GM12891 (cell line): ENCODE measurements around the gene GNG3.

Experiments
- DNase-seq: peaks from one replicate; pipeline ENCODE4 v3.0.0; 2011; ENCODE audit warnings: low spot score; ENCODE audit not compliant: insufficient read length
- FAIRE-seq: peaks from 2 replicates; lab custom pipeline; 2011; peaks lifted over from hg19 to GRCh38; lab: Jason Lieb, UNC
- PAX5 ChIP-seq: IDR thresholded peaks from 2 replicates; pipeline ENCODE4 v1.6.1; 2011; ENCODE audit warnings: low read length, moderate library complexity, mild to moderate bottlenecking; ENCODE audit not compliant: insufficient read depth, severe bottlenecking
- POLR2A ChIP-seq: IDR thresholded peaks from 2 replicates; pipeline ENCODE4 v1.6.1; 2011; ENCODE audit warnings: low read depth, low read length, control low read depth
- POLR2AphosphoS5 ChIP-seq: IDR thresholded peaks from 2 replicates; pipeline ENCODE4 v1.6.1; 2011; ENCODE audit warnings: low read depth, low read length, control low read depth
- POU2F2 ChIP-seq: IDR thresholded peaks from 2 replicates; pipeline ENCODE4 v1.6.1; 2011; ENCODE audit warnings: low read depth, mild to moderate bottlenecking, control low read depth, low read length, moderate library complexity
- SPI1 ChIP-seq: IDR thresholded peaks from 2 replicates; pipeline ENCODE4 v1.6.1; 2011; ENCODE audit warnings: low read depth, low read length, control low read depth
- TAF1 ChIP-seq: IDR thresholded peaks from 2 replicates; pipeline ENCODE4 v1.6.1; 2011; ENCODE audit warnings: low read depth, low read length, control low read depth

GNG3 gene

GRCh38 chr11:62706850-62707247 is 627 bp upstream of the GNG3 start:
- TF ChIP-seq POLR2A (no peak), POU2F2 (no peak), PAX5 (no peak), POLR2AphosphoS5 (no peak), TAF1 (no peak), SPI1 (no peak)
- no peak for FAIRE-seq
- no peak for DNase-seq

- no peak for TF ChIP-seq TAF1
- no peak for TF ChIP-seq POU2F2
- TF ChIP-seq POLR2A: no peak
- no peak for TF ChIP-seq SPI1
- TF ChIP-seq PAX5: no peak
- no peak for TF ChIP-seq POLR2AphosphoS5
- DNase-seq (no peak), FAIRE-seq (no peak)
Measured at GRCh38 chr11:62708392-62708791, 916 bp downstream of the GNG3 start.

- DNase-seq (no peak), FAIRE-seq (peak; percentile 20)
- TF ChIP-seq SPI1 (no peak), POU2F2 (no peak), POLR2AphosphoS5 (no peak), PAX5 (no peak), POLR2A (no peak), TAF1 (no peak)
Measured at GRCh38 chr11:62708793-62709192, 1.3 kb downstream of the GNG3 start.

- DNase-seq (peak; percentile 81), FAIRE-seq (peak; percentile 93)
- TF ChIP-seq POLR2A (peak; percentile 82), PAX5 (no peak), POU2F2 (no peak; the same call in 1 of the 2 replicates), TAF1 (peak; percentile 89), POLR2AphosphoS5 (peak; percentile 87), SPI1 (peak; percentile 36; the same call in 1 of the 2 replicates)
Measured at GRCh38 chr11:62709247-62710000, 1.9 kb downstream of the GNG3 start.

- FAIRE-seq (peak; percentile 50), DNase-seq (no peak)
- TF ChIP-seq SPI1 (no peak), PAX5 (no peak), POU2F2 (no peak), TAF1 (no peak), POLR2A (no peak), POLR2AphosphoS5 (no peak)
Measured at GRCh38 chr11:62710001-62710345, 2.5 kb downstream of the GNG3 start.

- TF ChIP-seq POU2F2: no peak
- no peak for TF ChIP-seq SPI1
- TF ChIP-seq POLR2A: no peak
- TF ChIP-seq TAF1: no peak
- FAIRE-seq: no peak
- no peak for DNase-seq
Measured at GRCh38 chr11:62712276-62712812, 4.9 kb downstream of the GNG3 start.

- DNase-seq (no peak), FAIRE-seq (no peak)
- TF ChIP-seq POU2F2 (no peak), PAX5 (no peak), POLR2A (no peak), TAF1 (no peak), SPI1 (no peak), POLR2AphosphoS5 (no peak)
Measured at GRCh38 chr11:62712861-62713260, 5.4 kb downstream of the GNG3 start.

GRCh38 chr11:62713343-62713742 is 5.9 kb downstream of the GNG3 start:
- FAIRE-seq: no peak
- no peak for DNase-seq
- TF ChIP-seq POLR2AphosphoS5 (no peak), POLR2A (no peak), SPI1 (no peak), PAX5 (no peak), POU2F2 (no peak), TAF1 (no peak)

GRCh38 chr11:62715150-62716130 is 8.0 kb downstream of the GNG3 start:
- TF ChIP-seq POLR2AphosphoS5 (no peak), PAX5 (no peak), TAF1 (no peak), POU2F2 (no peak)
- FAIRE-seq (no peak), DNase-seq (no peak)
